ENCODE data around the gene PITPNM3.

Gene PITPNM3

DNA sequence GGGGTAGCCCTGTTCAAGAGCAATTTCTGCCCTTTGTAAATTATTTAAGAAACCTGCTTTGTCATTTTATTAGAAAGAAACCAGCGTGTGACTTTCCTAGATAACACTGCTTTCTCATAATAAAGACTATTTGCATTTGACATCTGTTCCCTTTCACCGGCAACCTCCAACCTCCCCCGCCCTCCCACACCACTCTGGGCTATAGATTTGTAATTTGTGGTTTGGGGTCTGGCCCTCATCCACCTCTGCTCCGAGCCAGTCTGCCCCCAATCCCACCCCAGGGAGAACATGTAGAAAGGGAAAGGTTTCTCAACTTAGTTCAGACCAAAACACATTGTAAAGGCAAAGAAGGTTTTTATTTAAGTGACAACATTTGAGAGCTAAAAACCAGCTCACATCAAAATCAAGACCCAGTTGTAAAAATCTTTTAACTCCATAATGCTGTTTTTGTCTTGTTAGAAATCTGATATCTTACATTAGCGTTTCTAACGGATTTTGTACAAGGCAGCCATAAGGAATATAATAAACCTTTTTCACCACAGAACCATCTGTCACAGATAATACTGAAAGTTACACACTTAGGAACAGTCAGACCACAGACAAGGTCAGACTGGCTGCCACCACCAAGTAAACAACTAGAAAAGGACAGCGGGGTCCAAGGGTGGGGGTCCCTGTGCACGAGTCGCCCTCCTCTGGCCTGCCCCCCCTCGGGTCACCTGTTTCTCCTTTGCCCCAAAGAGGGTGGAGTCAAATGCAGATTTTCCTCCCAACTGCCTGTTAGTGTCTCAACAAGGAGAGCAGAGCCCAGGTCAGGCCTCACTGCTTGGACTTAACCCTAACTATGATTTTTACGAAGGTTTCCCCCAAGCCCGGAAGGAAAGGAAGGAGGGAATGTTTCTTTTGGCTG is 105.2 kb downstream of the PITPNM3 start (continued):
- TF ChIP-seq BACH2 (CRISPR knock-in tag; IDR thresholded peaks at IDR 0.05; ENCODE audit: borderline replicate concordance) (no peak), ESRRG (CRISPR knock-in tag; IDR thresholded peaks at IDR 0.05) (no peak), GLIS3 (CRISPR knock-in tag; IDR thresholded peaks at IDR 0.05) (no peak), ZNF565 (CRISPR knock-in tag; conservative IDR thresholded peaks at IDR 0.05; ENCODE audit: low read depth) (no peak), ZNF70 (CRISPR knock-in tag; IDR thresholded peaks at IDR 0.05) (no peak)
- TF ChIP-seq, protein P1, sequence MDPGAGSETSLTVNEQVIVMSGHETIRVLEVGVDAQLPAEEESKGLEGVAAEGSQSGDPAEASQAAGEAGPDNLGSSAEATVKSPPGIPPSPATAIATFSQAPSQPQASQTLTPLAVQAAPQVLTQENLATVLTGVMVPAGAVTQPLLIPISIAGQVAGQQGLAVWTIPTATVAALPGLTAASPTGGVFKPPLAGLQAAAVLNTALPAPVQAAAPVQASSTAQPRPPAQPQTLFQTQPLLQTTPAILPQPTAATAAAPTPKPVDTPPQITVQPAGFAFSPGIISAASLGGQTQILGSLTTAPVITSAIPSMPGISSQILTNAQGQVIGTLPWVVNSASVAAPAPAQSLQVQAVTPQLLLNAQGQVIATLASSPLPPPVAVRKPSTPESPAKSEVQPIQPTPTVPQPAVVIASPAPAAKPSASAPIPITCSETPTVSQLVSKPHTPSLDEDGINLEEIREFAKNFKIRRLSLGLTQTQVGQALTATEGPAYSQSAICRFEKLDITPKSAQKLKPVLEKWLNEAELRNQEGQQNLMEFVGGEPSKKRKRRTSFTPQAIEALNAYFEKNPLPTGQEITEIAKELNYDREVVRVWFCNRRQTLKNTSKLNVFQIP (CRISPR knock-in tag; IDR thresholded peaks at IDR 0.05; ENCODE audit: borderline replicate concordance, low read depth) = no peak
- TF ChIP-seq, protein P2, sequence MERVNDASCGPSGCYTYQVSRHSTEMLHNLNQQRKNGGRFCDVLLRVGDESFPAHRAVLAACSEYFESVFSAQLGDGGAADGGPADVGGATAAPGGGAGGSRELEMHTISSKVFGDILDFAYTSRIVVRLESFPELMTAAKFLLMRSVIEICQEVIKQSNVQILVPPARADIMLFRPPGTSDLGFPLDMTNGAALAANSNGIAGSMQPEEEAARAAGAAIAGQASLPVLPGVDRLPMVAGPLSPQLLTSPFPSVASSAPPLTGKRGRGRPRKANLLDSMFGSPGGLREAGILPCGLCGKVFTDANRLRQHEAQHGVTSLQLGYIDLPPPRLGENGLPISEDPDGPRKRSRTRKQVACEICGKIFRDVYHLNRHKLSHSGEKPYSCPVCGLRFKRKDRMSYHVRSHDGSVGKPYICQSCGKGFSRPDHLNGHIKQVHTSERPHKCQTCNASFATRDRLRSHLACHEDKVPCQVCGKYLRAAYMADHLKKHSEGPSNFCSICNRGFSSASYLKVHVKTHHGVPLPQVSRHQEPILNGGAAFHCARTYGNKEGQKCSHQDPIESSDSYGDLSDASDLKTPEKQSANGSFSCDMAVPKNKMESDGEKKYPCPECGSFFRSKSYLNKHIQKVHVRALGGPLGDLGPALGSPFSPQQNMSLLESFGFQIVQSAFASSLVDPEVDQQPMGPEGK (CRISPR knock-in tag; IDR thresholded peaks at IDR 0.05; ENCODE audit: borderline replicate concordance) = no peak

DNA sequence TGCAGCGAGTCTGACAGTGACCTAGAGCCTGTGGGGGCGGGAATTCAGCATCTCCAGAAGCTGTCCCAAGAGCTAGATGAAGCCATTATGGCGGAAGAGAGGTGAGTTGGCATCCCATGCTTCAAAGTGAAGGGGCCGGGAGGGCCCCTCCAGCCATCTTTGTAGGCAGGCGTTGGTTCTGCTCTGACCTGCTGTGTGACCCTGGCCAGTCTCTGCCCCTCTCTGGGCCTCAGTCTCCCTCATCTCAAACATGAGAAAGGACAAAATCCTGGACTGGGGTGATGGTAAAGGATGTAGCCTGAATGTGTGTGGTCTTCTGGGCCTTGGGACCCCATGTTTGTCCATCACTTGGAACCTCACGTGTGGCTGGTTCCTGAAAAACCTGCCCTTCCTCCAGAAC is 107.0 kb downstream of the PITPNM3 start:
- no peak for ATAC-seq

DNA sequence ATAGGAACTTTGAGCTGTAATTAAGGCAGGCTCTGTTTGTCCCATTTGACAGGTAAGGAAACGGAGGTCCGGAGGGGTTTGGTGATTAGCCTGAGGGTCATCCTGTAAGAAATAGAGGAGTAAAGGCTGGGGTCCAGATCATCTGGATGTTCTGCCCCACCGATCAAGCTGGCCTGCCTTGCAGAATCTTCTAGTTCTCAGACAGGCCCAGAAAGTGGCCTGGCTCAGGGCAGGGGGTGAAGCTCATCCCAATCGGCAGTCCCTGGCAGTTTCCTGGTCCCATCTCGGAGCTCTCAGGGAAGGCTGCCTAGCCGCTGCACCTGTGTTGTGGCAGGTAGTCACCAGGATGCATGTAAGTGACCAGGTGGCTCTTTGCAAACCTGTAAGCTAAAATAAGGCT is 107.9 kb downstream of the PITPNM3 start:
- TF ChIP-seq TOX (CRISPR knock-in tag; IDR thresholded peaks at IDR 0.05; ENCODE audit: borderline replicate concordance) = no peak
- no peak for TF ChIP-seq TCF4 (CRISPR knock-in tag; IDR thresholded peaks at IDR 0.05; ENCODE audit: borderline replicate concordance)
- no peak for TF ChIP-seq ZNF565 (CRISPR knock-in tag; conservative IDR thresholded peaks at IDR 0.05; ENCODE audit: low read depth)
- TF ChIP-seq, protein P3, sequence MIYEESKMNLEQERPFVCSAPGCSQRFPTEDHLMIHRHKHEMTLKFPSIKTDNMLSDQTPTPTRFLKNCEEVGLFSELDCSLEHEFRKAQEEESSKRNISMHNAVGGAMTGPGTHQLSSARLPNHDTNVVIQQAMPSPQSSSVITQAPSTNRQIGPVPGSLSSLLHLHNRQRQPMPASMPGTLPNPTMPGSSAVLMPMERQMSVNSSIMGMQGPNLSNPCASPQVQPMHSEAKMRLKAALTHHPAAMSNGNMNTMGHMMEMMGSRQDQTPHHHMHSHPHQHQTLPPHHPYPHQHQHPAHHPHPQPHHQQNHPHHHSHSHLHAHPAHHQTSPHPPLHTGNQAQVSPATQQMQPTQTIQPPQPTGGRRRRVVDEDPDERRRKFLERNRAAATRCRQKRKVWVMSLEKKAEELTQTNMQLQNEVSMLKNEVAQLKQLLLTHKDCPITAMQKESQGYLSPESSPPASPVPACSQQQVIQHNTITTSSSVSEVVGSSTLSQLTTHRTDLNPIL (CRISPR knock-in tag; IDR thresholded peaks at IDR 0.05; ENCODE audit: low read depth) = no peak
- no peak for TF ChIP-seq ZFP30 (CRISPR knock-in tag; IDR thresholded peaks at IDR 0.05)
- no peak for TF ChIP-seq ZNF8 (CRISPR knock-in tag; IDR thresholded peaks at IDR 0.05)
- TF ChIP-seq, protein P2 (CRISPR knock-in tag; IDR thresholded peaks at IDR 0.05; ENCODE audit: borderline replicate concordance) = no peak
- no peak for TF ChIP-seq BACH2 (CRISPR knock-in tag; IDR thresholded peaks at IDR 0.05; ENCODE audit: borderline replicate concordance)
- TF ChIP-seq OSR1 (CRISPR knock-in tag; IDR thresholded peaks at IDR 0.05) = no peak
- TF ChIP-seq ESRRG (CRISPR knock-in tag; IDR thresholded peaks at IDR 0.05) = no peak
- TF ChIP-seq SNAI2 (CRISPR knock-in tag; IDR thresholded peaks at IDR 0.05) = no peak
- no peak for TF ChIP-seq ZFP3 (CRISPR knock-in tag; IDR thresholded peaks at IDR 0.05)
- TF ChIP-seq ZC3H10 (CRISPR knock-in tag; IDR thresholded peaks at IDR 0.05) = no peak
- no peak for ATAC-seq

More for the DNA sequence above, 107.0 kb downstream of the PITPNM3 start:
- TF ChIP-seq CSDC2 (CRISPR knock-in tag; IDR thresholded peaks at IDR 0.05) = no peak
- no peak for TF ChIP-seq TCF4 (CRISPR knock-in tag; IDR thresholded peaks at IDR 0.05; ENCODE audit: borderline replicate concordance)
- TF ChIP-seq PPARA (CRISPR knock-in tag; IDR thresholded peaks at IDR 0.05; ENCODE audit: borderline replicate concordance) = no peak
- TF ChIP-seq ZNF8 (CRISPR knock-in tag; IDR thresholded peaks at IDR 0.05) = no peak
- no peak for TF ChIP-seq TOX (CRISPR knock-in tag; IDR thresholded peaks at IDR 0.05; ENCODE audit: borderline replicate concordance)
- TF ChIP-seq GLIS3 (CRISPR knock-in tag; IDR thresholded peaks at IDR 0.05) = no peak
- no peak for TF ChIP-seq ARNTL (CRISPR knock-in tag; IDR thresholded peaks at IDR 0.05; ENCODE audit: borderline replicate concordance, low read depth)
- TF ChIP-seq ZNF70 (CRISPR knock-in tag; IDR thresholded peaks at IDR 0.05) = no peak
- TF ChIP-seq ESRRG (CRISPR knock-in tag; IDR thresholded peaks at IDR 0.05) = no peak
- TF ChIP-seq BACH2 (CRISPR knock-in tag; IDR thresholded peaks at IDR 0.05; ENCODE audit: borderline replicate concordance) = no peak
- TF ChIP-seq ZFP30 (CRISPR knock-in tag; IDR thresholded peaks at IDR 0.05) = no peak
- TF ChIP-seq, protein P3 (CRISPR knock-in tag; IDR thresholded peaks at IDR 0.05; ENCODE audit: low read depth) = no peak
- TF ChIP-seq RARB (CRISPR knock-in tag; IDR thresholded peaks at IDR 0.05) = no peak

Measured in SK-N-SH treated with all-trans-retinoic acid at 6 μM for 48 hours (cell line).